ENCODE measurements around the gene ENPP5.

GRCh38 chr6:46156701-46157100, 14.1 kb downstream of the ENPP5 start:
- TF ChIP-seq CTCF (optimal IDR thresholded peaks at IDR 0.05 in 1 of 3, IDR thresholded peaks at IDR 0.05 in 1 of 3, conservative IDR thresholded peaks at IDR 0.05 in 1 of 3; ENCODE audit: extremely low read depth in 1 of 3, insufficient read depth in 2 of 3, low read length in 3 of 3) (no peak), EZH2 (IDR thresholded peaks at IDR 0.05; ENCODE audit: low read length) (no peak)
